NCI-H2081 (cell line): ENCODE measurements around the gene HEYL.
A peak's percentile ranks its signal among the peaks of the same experiment; 100 is the strongest.

Experiments used
- DNase-seq, 2 experiments: peaks; one replicate each; lab custom pipeline; 2025; lab: John Stamatoyannopoulos, UW

The HEYL gene

GRCh38 chr1:39639305-39640130 is at the start of gene HEYL:
TSS of gene HEYL (minus strand) at chr1:39639643. CDS start at chr1:39639625, 18 bp downstream.
- peak; percentile 64 to 81 for DNase-seq

- no peak for DNase-seq
Observed at GRCh38 chr1:39689214-39689613, 49.8 kb upstream of the HEYL start.

- DNase-seq = no peak
Observed at GRCh38 chr1:39688706-39689105, 49.3 kb upstream of the HEYL start.

GRCh38 chr1:39687243-39687642 is 47.8 kb upstream of the HEYL start:
- no peak for DNase-seq

- no peak for DNase-seq
Observed at GRCh38 chr1:39685071-39685470, 45.6 kb upstream of the HEYL start.

DNA sequence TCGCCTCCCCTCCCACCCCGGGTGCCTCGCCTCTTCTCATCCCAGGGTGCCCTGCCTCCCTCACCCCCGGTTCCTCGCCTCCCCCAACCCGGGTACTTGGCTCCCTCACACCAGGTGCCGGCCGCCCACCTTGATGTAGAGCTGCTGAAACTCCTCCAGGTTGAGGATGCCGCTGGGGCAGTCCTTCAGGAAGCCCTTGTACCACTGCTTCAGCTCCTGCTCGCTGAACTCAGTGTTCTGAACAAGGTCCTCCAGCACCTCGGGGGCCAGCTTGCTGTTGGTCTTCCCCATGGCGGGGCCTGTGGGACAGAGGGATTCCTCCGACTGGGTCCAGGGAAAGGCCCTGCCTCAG is 44.8 kb upstream of the HEYL start:
- no peak for DNase-seq

DNA sequence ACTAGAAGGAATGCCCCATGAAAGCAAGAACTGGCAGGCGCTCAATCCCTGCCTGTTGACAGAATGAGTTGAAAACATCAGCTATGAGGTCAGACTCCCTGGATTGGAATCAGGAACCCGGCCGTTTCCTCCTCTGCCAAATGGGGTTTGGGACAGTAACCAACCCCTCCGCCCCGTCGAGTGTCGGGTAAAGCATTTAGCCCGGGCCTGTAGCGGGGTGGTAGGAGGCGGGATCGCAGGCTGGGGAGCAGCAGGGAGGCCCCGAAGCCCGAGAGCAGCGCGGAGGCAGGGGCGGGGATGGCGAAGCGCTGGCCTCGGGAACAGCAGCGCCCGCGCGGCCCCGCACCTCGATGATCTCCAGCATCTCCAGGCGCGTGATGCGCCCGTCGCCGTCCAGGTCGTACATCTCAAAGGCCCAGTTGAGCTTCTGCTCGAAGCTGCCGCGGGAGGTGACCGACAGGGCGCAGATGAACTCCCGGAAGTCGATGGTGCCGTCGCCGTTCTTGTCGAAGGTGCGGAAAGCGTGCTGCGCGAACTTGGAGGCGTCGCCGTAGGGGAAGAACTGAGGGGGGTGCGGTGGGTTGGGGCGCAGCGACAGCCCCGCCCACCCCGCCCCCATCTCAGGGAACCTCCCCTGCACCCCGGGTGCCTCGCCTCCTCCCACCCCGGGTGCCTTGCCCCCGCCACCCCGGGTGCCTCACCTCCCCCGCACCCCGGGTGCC is 44.3 kb upstream of the HEYL start:
- no peak for DNase-seq

GRCh38 chr1:39681999-39682398 is 42.6 kb upstream of the HEYL start:
- DNase-seq = no peak

DNA sequence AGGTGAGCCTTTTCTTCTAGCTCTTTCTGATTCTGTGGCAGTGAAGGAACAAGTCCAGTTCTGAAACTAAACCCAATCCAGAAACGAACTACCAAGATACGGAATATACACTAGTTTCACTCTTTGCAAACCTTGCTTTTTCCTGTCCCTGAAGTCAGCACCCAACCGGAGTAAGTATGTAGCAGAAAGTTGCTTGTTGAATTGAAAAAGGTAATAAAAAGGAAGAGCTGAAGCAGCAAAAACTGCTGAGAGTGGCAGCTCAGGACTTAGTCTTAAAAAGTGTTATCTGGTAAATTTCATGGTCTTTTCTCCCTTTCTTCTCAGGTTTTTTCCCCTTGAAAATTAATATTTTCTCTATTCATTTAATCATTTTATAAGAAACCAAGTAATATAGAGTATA is 41.9 kb upstream of the HEYL start:
- no peak for DNase-seq

DNA sequence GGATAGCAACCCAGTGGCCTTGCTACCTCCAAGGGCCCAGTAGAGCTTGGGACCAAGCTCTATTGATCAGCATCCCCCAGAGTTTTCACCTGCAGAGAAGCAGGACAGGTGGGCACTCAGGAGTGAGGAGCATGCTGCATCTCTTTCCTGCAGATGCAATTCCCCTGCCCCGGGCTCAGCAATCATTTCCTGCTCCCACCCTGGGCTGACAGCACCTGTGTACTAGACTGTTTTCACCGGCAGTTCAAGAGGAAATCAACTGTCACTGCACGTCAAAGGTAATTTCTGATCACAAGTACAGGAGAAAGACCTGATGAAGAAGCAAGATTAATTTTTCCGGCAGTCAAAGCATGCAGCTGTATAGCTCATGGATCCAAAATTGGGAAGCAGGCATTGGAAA is 41.3 kb upstream of the HEYL start:
- DNase-seq = no peak

- no peak for DNase-seq
Observed at GRCh38 chr1:39679821-39680220, 40.4 kb upstream of the HEYL start.

- DNase-seq = no peak
Observed at GRCh38 chr1:39678889-39679288, 39.4 kb upstream of the HEYL start.

DNA sequence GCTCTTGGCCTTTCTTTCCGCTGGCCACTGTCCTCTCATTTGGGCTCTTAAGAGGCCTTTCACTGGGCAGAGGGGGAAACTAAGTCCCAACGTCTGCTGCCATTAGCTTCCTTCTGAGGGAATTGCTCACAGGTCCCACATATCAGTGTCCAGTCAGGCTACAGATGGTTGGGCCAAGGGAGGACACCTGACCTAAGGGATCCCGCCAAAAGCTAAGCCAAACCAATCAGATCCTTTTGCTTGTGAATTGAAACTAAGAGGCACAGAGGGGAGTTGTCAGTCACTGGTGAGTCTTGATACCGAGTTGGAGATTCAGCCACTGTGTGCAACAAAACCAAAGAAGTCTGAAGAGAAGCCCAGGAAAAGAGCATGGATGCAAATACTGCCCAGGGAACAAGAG is 38.2 kb upstream of the HEYL start:
- DNase-seq = no peak

GRCh38 chr1:39676948-39677548 is 37.6 kb upstream of the HEYL start:
- no peak for DNase-seq

DNA sequence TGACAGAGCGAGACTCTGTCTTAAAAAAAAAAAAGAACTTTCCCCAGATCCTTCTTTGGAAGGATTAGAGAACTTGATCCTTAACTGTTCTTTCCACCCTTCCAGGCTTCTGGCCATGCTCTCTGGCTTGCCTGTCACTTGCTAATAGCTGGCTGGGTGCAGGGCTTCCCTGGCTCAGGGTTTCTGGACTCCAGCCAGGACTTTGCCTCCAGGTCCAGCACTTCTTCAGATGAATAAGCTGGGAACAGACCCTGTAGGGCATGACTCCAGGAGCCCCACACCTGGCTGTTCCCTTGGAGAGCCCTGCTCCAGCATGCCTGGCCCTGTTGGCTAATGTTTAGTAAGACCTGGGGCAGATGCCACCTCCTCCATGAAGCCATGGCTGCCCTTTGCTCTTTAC is 35.8 kb upstream of the HEYL start:
- DNase-seq = no peak

- DNase-seq = no peak
Observed at GRCh38 chr1:39673215-39673614, 33.8 kb upstream of the HEYL start.

DNA sequence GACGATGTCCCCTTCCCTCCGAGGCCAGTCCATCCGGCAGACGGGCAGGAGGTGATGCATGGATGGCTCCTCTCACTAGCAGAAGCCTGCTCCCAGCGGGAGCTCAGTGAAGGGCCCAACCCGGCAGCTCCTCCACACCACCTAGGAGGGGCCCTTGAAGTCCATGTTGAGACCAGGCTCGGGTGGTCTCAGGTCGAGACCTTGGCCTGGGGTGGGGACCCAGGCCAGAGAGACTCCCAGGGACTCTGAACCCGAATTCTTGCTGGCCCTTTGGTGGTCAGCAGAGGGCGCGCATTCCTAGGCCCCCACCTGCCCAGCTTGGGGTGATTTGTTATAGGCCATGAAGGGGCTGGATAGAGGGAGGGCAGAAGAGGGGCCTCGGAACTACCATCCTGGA is 33.1 kb upstream of the HEYL start:
- DNase-seq = no peak

DNA sequence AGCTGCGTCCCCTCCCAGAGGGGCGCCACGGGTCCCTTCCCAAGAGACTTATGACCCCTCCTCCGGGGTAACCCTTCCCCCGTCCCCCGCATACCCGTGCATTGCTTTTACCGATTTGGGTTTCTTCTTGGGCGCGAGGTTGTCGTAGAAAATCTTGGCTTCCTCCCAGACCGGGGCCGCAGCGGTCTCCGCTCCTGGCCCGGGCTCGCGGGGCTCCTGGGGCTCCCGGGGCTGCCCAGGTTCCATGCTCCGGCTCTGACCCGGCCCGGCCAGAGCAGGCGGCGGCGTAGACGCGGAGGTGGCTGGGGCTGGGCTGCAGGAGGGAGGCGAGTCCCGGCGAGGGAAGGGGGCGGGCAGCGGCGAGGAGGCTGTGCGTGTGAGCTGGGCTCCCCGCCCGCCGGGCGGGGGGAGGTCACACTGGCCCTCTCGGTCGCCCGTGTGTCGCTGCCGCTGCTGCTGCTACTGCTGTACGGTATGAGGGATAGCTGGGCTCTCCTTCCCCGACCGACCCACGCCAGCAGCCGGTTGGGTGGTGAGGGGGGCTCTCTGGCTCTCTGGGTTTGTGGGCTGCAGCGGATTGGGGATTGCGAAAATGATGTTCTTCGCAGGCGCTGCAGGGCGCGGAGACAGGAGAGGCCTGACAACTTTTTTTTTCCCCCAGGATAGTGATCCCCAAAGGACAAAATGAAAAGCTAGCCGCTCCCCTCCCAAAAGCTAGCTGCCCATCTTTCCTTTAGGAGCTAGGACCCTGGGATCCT is 32.5 kb upstream of the HEYL start, which contains the start of gene NT5C1A:
TSS of gene NT5C1A (minus strand) at position 315 of the 758 bp plus-strand sequence. CDS start at position 246, 69 bp downstream.
- DNase-seq = no peak

DNA sequence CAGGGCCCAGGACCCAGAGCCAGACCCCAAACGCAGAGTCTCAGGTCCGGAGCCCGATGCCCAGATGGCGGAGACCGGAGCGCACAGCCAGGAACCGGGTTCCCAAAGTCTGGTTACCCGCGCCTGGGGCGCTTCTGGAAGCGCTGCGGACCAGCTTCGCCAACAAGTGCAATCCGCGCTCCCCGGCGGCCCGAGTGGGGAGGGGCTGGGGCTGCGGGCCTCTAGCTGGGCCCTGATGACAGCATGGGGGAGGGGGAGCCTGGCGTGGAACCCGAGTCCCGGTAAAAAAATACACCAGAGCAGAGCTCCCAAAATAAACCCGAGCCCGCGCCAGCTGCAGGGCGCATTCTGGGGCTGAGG is 32.0 kb upstream of the HEYL start:
- DNase-seq = no peak

GRCh38 chr1:39670689-39671088 is 31.2 kb upstream of the HEYL start:
- no peak for DNase-seq

DNA sequence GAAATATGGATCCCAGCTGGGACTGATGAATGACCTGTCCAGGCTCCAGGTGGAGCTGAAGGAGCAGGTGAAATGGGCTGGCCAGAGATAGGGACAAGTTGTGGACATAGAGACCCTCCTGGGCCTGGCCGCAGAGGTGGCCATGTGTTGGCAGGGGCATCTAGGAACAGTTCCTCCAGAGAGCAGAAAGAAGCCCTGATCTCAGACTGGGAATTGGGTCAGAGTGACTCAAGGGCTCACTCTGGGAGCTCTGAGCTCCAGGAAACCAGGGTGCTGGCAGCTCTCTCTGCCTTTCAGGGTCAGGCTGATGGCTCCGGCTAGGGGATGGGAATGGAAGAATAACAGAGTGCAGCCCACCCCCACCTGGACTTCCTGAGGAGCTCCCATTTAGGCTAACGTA is 29.5 kb upstream of the HEYL start:
- no peak for DNase-seq

DNA sequence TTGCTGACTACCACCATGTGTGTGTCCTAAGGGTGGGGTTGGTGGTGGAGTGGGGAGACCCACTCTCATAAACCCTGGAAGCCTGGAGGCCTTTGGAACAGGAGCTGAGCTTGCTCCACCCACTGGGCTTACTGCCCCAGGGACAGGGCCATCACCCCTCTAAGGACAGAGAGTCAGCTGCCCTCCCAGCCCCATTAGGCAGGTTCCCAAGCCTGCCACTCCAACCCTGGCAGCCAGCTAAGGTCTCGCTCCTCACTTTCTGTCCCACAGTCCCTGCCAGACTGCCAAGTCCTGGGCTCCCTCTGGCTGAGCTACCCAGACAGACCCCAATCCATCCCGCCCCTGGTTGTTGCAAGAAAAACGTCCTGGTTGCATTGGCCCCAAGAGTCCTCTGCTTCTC is 28.7 kb upstream of the HEYL start:
- no peak for DNase-seq
